Measurements from ENCODE around the gene HOXB8.

GRCh38 chr17:48642843-48643696 is 28.0 kb upstream of the HOXB8 start:
- TF ChIP-seq, protein P1, sequence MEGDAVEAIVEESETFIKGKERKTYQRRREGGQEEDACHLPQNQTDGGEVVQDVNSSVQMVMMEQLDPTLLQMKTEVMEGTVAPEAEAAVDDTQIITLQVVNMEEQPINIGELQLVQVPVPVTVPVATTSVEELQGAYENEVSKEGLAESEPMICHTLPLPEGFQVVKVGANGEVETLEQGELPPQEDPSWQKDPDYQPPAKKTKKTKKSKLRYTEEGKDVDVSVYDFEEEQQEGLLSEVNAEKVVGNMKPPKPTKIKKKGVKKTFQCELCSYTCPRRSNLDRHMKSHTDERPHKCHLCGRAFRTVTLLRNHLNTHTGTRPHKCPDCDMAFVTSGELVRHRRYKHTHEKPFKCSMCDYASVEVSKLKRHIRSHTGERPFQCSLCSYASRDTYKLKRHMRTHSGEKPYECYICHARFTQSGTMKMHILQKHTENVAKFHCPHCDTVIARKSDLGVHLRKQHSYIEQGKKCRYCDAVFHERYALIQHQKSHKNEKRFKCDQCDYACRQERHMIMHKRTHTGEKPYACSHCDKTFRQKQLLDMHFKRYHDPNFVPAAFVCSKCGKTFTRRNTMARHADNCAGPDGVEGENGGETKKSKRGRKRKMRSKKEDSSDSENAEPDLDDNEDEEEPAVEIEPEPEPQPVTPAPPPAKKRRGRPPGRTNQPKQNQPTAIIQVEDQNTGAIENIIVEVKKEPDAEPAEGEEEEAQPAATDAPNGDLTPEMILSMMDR (IDR thresholded peaks at IDR 0.05) = no peak
- TF ChIP-seq EZH2phosphoT487 (IDR thresholded peaks at IDR 0.05) = peak; percentile 87
- peak; percentile 90 for TF ChIP-seq EZH2 (IDR thresholded peaks at IDR 0.05)
